Cardiac muscle cell (in vitro differentiated cells and primary cell): ENCODE results near the gene VWC2L. TPM values are rescaled to one million over a fixed set of nuclear protein-coding genes. Genes with fewer than 3 reads are reported as not detected.

Experiments used
- DNase-seq, 2 donors: peaks; one replicate each; pipeline versions ENCODE4 v3.0.0 to v3.0.0-alpha.2; 2010 to 2017; ENCODE audit warnings: low read depth in 1 of 2, low spot score in 1 of 2
- H3K27ac ChIP-seq: fragments of 200-600 bp; sonication (generic); 2 replicates; pipeline ENCODE4 v1.5.1; 2016
- H3K27me3 ChIP-seq: fragments of 200-600 bp; sonication (generic); 2 replicates; pipeline ENCODE4 v1.6.0; 2016; ENCODE audit warnings: control low read depth
- H3K36me3 ChIP-seq: fragments of 200-600 bp; sonication (generic); 2 replicates; pipeline ENCODE4 v1.5.1; 2016; ENCODE audit warnings: control low read depth
- H3K4me1 ChIP-seq: fragments of 200-600 bp; sonication (generic); 2 replicates; pipeline ENCODE4 v1.8.1; 2017; ENCODE audit warnings: low read depth, mild to moderate bottlenecking, mixed run types
- H3K4me3 ChIP-seq: fragments of 200-600 bp; sonication (generic); 2 replicates; pipeline ENCODE4 v1.5.1; 2016; ENCODE audit warnings: mild to moderate bottlenecking
- H3K9me3 ChIP-seq: fragments of 200-600 bp; sonication (generic); 2 replicates; pipeline ENCODE4 v1.5.1; 2017; ENCODE audit warnings: low read depth, mild to moderate bottlenecking, control low read depth
- polyA plus RNA-seq: library from polyadenylated mRNA; unstranded; fragments of >200 nt; fragmentation: Nextera tagmentation; extraction: Ambion mirVana; gene quantifications from 2 replicates; pipeline ENCODE4 v1.2.1, GENCODE V29; 2016
- total RNA-seq: library from RNA; depleted of rRNA; stranded (reverse); fragments of >200 nt; gene quantifications from 2 replicates; pipeline ENCODE4 v1.2.3, GENCODE V29; 2016
- TF ChIP-seq, protein P1 (sequence below): IDR thresholded peaks from 2 replicates; pipeline ENCODE4 v1.5.1; 2012; ENCODE audit warnings: low read depth, mild to moderate bottlenecking, low read length

Gene VWC2L
- total RNA-seq = 0.11 and 0.24 TPM in 2 replicates
- 0.10 and 0.36 TPM in 2 replicates for polyA plus RNA-seq

DNA sequence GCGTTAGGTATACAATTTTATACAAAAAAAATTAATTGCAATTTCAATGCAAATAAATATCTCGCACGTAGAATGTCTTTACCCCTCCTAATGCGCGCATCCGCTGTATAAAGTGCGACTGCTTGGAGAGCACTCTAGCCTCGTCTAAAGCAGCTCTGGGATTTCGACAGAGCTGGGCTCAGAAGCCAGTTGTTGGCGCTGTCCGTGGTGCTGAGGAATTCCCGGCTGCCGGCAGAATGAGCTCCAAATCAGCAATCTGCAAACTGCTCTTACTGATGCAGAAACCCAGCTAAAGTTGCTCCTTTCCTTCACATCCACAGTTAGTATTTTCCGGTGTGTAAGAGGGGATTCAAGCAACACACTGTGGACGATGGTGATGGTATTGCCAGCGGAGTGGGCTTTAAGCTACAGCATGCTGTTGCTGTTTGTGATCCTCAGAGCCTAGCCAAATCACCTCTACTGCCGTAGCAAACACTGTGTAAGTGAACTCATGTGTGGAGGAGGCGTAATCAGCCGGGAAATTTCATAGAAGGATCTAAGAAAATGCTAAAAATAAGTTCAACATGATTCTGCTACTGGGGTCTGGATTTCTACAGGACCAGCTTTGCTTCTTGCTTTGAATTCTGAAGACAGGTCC is at the start of gene VWC2L:
VWC2L (plus strand) TSS at position 137 of the 637 bp plus-strand sequence. CDS start 3,140 bp downstream, outside the sequence.
- Histone ChIP-seq H3K9me3 (no peaks in the 10 kb centered on the region), H3K4me1 (no peaks in the 10 kb centered on the region), H3K27me3 (no peaks in the 10 kb centered on the region), H3K27ac (no peak within 1 kb of the TSS), H3K36me3 (no peaks in the 10 kb centered on the region), H3K4me3 (no peak within 1 kb of the TSS)
- DNase-seq = peak; percentile 78 to 94
- TF ChIP-seq, protein P1, sequence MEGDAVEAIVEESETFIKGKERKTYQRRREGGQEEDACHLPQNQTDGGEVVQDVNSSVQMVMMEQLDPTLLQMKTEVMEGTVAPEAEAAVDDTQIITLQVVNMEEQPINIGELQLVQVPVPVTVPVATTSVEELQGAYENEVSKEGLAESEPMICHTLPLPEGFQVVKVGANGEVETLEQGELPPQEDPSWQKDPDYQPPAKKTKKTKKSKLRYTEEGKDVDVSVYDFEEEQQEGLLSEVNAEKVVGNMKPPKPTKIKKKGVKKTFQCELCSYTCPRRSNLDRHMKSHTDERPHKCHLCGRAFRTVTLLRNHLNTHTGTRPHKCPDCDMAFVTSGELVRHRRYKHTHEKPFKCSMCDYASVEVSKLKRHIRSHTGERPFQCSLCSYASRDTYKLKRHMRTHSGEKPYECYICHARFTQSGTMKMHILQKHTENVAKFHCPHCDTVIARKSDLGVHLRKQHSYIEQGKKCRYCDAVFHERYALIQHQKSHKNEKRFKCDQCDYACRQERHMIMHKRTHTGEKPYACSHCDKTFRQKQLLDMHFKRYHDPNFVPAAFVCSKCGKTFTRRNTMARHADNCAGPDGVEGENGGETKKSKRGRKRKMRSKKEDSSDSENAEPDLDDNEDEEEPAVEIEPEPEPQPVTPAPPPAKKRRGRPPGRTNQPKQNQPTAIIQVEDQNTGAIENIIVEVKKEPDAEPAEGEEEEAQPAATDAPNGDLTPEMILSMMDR = no peak

DNA sequence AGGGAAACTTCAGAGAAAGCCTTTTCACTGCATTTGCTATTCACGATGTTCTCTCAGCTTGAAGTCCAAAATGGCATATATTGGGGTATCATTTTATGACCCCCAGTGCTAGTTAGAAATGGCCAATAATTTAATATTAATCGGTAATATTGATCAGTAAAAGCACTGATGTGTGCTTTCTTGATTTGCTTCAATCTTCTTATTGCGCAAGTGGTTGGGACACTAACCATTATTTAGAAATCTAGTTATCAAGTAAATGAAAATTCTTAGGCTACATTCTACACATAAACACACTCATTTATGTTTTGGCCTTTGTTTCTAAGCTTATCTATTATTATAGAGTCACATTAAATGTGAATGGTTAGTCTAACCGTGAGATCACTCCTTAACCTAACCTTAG is 49.7 kb upstream of the VWC2L start:
- no peak for DNase-seq
- Histone ChIP-seq H3K4me3 (no peak overlapping the region), H3K9me3 (no peaks in the 10 kb centered on the region), H3K36me3 (no peaks in the 10 kb centered on the region), H3K27me3 (no peaks in the 10 kb centered on the region), H3K27ac (no peak overlapping the region), H3K4me1 (no peaks in the 10 kb centered on the region)
- TF ChIP-seq, protein P1 = no peak

DNA sequence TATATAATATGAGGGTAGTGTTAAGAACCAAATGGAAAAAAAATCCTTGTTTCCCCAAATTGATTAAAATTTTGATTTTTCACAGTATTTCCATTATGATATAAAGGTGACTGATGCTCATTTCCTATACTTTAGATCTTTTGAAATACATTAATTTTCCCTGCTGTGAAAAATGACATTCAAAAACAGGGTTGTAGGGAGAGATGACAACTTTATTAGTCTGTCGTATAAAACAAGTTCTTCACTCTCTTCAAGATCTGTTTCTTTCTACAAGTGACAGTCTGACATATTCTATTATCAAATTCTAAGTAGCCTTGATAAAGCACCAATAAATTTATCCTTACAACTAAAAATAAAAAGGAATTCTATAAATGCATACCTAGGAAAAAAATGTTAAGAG is 45.3 kb upstream of the VWC2L start:
- Histone ChIP-seq H3K27ac (no peak overlapping the region), H3K36me3 (no peaks in the 10 kb centered on the region), H3K4me3 (no peak overlapping the region), H3K4me1 (no peaks in the 10 kb centered on the region), H3K27me3 (no peaks in the 10 kb centered on the region), H3K9me3 (no peaks in the 10 kb centered on the region)
- no peak for DNase-seq
- TF ChIP-seq, protein P1 = no peak

- Histone ChIP-seq H3K9me3 (no peaks in the 10 kb centered on the region), H3K27me3 (no peaks in the 10 kb centered on the region), H3K27ac (no peak overlapping the region), H3K4me3 (no peak overlapping the region), H3K4me1 (no peaks in the 10 kb centered on the region), H3K36me3 (no peaks in the 10 kb centered on the region)
- no peak for DNase-seq
- TF ChIP-seq, protein P1 = no peak
Measured at GRCh38 chr2:214367171-214367570, 43.7 kb upstream of the VWC2L start.

DNA sequence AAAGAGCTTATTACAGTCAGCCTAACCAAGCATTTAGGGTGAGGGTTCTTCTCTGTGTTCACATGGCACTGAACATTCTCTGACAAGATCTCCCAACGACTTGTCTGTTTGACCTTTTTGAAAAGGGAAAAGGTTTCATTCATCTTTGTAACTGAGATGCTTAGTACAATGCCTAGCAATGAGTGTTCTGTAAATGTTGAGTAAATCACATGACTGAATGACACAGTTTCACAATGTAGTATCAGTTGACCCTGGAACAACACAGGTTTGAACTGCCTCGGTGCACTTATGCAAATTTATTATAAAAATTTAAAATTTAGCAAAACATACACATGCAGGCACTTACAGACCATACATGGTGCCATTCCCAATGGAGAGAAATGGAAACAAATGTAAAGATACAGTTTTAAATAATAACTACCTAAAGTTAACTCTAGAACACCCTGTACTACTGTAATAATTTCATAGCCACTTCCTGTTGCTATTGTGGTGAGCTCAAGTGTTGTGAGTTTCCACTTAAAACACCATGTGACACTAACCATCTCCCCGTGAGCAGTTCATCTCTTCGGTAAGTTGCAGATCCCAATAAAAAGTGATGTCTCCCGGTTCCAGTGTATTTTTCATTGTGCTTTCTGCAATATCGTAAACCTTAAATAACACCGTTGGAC is 34.1 kb upstream of the VWC2L start:
- Histone ChIP-seq H3K36me3 (no peaks in the 10 kb centered on the region), H3K9me3 (no peaks in the 10 kb centered on the region), H3K4me1 (no peaks in the 10 kb centered on the region), H3K27ac (no peak overlapping the region), H3K27me3 (no peaks in the 10 kb centered on the region), H3K4me3 (no peak overlapping the region)
- no peak for DNase-seq
- TF ChIP-seq, protein P1 = no peak
